ENCODE measurements around the gene TNFRSF19.

The TNFRSF19 gene

DNA sequence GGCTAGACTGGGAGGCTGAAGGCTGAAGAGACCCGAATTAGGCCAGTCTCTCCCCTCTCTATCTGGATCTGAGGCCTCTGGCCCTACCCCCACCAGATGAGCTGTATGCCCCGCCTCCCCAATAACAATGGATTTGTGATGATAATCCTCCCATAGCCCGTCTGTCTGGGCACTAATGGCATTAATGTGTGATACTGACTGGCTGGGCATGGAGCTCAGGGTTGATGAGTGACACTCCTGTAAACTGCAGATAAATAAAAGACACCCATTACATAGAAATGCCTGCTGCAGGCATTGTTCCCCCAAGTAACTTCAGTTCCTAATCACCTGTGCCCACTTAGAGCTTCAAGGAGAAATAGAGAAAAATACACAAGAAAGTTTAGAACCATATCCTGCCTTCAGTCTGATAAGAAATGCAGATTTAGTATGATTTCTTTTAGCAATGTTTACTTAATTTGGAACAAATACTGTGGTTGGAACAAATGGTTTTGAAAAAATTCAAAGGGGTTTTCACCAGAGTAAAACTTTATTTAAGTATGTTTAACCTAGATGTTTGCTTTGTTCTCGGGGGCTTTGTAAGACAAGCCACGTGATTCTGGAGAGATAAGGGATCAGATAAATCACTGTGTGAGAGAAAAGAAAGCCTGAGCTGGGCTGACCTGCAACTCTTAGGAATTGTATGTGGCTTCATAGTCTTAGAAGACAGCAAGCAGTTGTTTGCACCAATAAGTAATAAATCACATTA is 60.3 kb downstream of the TNFRSF19 start:
- DNase-seq, result no peak

DNA sequence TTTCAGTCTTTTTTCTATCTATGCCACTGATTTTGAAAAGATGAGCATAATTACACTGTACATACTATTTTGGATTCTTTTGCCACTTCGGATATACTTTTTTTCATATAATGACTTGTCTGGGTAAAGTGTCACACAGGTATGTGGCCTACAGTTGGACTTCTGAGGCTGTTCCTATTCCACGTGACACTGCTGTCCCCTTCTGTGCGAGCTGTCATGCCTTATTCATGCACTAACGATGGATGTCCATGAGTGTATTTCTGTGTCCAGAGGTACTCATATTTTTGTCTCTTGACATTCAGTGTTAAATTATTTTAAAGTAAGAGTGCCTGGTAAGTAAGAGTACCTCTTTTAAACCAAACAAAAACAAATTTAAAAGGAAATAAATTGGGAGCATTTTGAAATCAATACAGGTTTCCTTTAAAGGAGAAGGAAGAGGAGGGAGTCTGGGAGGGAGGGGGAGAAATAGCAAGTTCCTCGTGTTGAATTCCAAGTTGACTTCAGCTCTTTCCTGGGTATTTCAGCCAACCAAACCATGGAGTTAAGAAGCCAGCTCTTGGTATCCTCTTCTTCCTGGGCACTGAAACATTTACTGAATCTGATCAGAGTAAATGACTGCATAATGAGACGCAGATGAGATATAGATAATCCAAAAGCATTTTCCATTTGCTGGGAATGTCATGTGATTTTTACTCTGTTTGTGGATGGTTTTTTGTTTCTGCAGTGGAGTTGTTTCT is 61.3 kb downstream of the TNFRSF19 start:
- no peak for DNase-seq

- DNase-seq, result no peak
Observed at GRCh38 chr13:23632048-23632582, 61.9 kb downstream of the TNFRSF19 start.

DNA sequence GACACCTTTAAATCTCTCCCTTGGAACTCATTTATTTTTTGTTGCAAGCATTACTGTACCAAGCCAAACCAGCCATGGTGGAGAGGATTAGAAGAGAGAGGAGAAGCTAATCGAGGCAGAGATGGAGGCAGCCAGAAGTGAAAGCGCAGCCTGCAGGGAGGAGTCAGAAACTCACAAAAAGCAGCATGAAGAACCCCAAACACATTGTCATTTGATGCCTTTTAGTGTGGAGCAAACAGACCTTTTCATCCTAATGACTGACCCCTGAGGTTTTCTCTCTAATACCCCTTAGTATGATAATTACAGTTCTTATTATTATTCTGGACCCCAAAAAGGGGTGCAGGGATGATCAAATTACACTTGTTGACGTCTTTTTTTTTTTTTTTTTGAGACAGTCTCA is 62.5 kb downstream of the TNFRSF19 start:
- no peak for DNase-seq

GRCh38 chr13:23634897-23635296 is 64.7 kb downstream of the TNFRSF19 start:
- no peak for DNase-seq

- DNase-seq, result peak; percentile 67
Observed at GRCh38 chr13:23636360-23636759, 66.1 kb downstream of the TNFRSF19 start.

GRCh38 chr13:23637829-23638228 is 67.6 kb downstream of the TNFRSF19 start:
- DNase-seq, result no peak

DNA sequence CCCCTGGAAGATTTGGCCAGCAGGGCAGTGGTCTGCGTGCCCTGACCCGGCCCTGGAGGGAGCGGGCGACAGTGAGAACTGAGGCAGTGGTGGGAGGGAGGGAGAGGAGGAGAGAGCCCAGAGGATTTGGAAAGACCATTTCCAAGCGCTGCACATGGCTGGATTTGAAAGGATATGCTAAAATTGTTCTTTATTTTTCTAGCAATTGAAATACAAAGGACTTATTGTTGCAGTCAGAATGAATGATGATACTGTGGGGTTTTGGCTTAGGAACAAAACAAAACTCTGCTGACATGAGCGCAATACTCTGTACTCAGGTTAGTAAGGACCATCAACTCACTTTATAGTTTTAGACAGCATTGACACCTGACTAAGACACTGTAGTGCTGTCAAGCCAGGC is 69.5 kb downstream of the TNFRSF19 start:
- no peak for DNase-seq

DNA sequence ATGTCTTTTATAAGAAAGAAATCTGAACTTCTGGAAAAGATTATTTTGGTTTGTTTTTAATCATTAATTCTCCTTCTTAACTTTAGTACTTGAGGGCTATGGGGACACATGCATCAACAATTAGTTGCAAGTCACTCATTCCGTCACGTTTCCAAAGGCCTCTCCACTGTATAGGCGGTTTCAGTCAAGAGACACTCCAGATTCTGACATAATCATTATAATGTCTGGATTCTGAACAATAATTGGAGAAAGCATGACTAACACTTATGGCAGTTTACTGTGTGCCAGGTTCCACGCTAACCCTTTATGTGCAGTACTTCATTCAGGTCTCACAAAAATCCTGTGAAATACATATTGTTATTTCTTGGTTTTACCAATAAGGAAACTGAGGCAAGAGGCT is 71.9 kb downstream of the TNFRSF19 start:
- DNase-seq, result no peak

GRCh38 chr13:23643338-23644125 is 73.3 kb downstream of the TNFRSF19 start:
- no peak for DNase-seq

GRCh38 chr13:23644126-23644419 is 73.9 kb downstream of the TNFRSF19 start:
- DNase-seq, result peak; percentile 44

DNA sequence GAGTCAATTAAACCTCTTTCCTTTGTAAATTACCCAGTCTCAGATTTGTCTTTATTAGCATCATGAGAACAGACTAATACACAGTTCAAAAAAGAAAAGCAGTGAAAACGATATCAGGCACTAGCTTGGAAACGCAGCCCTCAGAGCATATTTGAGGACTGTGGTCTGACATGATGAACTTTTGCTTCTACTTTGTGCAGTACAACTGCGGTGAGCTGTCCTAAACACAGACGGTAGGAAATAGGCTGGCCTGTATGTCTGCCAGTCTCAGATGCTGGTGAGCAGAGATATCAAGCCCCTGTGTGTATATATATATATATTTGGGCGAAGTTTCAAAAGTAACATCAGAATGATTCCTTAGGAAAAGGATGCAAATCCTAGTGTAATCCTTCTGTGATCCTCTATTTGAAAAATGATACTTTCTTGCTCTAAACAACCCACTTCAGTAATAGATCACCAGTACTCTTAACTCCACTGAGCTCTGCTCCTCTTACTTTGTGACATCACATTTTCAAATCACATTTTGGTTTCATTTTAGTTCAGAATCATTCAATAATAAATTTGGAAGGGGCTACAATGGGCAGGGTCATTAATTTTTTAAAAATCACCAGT is 74.4 kb downstream of the TNFRSF19 start:
- DNase-seq, result no peak

DNA sequence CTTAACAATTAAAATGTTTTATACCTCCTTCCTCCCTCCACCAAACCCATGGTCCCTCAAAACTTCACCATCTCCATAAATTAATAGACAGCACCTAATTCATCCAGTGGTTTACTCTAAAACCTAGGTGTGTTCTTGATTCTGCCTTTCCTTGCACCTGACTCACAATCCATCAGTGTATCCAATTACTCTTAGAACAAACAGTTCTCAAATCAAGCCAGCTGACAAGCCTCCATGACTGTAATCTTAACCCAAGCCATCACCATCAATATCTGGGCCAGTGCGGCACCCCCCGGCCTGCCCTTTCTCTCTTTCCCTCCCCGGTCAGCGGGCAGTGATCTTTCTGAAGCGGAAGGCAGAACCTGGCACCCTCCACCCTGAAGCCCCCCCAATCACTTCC is 75.6 kb downstream of the TNFRSF19 start:
- DNase-seq, result no peak

- no peak for DNase-seq
Observed at GRCh38 chr13:23651439-23651838, 81.2 kb downstream of the TNFRSF19 start.

GRCh38 chr13:23651887-23652286 is 81.7 kb downstream of the TNFRSF19 start:
- DNase-seq, result no peak

- DNase-seq, result no peak
Observed at GRCh38 chr13:23652909-23653726, 82.9 kb downstream of the TNFRSF19 start.

DNA sequence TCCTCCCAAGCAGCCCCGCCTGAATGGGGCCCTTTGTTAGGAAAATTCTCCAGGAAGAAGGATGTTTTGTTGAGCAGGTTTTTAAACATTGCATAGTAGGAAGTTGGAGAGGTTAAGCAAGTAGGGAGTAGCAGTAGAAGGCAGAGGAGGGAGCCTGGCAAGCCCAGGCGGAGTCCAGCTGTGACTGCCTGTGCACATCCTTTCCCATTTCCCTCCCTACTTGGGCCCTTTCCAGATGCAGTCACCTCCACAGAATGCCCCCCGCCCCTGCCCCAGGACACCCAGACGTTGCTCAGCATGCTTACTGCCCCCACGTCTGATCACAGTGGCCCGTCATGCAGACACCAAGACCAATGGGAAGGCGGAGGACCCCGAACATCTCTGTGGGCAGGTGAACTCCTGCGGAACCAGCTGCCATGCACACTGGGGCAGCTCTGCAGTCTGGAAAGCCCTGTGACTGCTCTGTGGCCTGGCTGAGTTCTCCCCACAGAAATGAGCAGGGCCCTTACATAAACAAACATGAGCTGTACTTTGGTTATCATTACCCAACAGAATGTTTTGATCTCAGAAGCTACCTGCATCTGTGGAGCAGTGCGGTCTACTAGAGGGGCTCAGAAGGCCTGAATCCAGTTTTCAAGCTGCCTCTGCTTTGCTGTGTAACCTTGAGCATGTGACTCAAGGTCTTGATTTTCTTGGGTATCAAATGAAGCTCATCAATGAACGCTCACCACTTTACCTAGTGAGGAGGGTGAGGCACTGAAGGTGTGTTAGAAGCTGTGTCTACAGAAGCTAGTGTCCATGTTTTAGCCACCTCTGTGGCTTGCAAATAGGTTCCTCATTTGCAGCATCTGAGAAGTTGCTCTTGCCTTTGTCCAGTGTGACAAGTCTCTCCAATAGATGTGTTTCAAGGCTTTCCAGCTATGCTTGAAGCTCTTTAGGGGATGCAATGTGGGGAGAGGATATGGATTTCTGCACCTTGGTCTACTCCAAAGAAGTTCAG is 84.2 kb downstream of the TNFRSF19 start:
- DNase-seq, result no peak

- DNase-seq, result no peak
Observed at GRCh38 chr13:23655321-23655720, 85.1 kb downstream of the TNFRSF19 start.

DNA sequence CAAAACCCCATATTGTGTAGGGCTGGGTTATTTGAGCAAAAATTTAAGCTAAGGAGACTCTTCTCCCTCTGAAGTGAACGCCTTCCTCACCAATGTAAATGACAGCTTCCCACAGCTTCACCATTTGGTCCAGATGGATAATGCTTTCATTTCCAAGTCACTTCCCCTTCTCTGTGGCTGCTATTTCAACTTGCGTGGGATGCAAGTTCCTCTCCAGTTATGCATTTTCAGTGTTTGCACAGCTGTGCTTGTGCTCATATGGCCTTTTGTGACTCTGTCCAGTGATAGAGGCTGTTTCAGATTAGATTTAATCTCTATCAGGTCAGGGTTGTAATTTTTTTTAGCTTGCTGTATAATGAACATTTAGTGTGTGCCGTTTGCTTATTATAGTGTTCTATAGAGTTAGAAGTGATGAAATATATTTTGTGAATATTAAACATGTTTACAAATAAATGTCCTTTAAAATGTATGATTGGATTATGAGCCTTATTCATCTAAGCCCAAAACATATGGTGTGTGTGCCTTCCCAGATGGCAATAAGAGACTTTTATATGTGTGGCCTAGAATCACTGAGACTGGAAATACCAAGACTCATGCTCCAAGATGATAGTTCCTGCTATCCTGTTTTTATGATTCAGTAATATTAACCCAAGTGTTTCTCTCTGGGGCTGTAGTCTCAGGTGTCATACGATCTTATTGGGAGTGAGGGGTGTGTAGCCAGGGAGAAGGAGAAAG is 86.6 kb downstream of the TNFRSF19 start:
- DNase-seq, result peak; percentile 92

GRCh38 chr13:23658929-23659541 is 88.8 kb downstream of the TNFRSF19 start:
- DNase-seq, result no peak
